ENCODE measurements around the gene ARID1A. TPM values are rescaled to one million over a fixed set of nuclear protein-coding genes. Genes with fewer than 3 reads are reported as not detected.
A peak's percentile ranks its signal among the peaks of the same experiment; 100 is the strongest.

Gene ARID1A
- total RNA-seq, 1 donor from 2014 or later, result 43.1 TPM

DNA sequence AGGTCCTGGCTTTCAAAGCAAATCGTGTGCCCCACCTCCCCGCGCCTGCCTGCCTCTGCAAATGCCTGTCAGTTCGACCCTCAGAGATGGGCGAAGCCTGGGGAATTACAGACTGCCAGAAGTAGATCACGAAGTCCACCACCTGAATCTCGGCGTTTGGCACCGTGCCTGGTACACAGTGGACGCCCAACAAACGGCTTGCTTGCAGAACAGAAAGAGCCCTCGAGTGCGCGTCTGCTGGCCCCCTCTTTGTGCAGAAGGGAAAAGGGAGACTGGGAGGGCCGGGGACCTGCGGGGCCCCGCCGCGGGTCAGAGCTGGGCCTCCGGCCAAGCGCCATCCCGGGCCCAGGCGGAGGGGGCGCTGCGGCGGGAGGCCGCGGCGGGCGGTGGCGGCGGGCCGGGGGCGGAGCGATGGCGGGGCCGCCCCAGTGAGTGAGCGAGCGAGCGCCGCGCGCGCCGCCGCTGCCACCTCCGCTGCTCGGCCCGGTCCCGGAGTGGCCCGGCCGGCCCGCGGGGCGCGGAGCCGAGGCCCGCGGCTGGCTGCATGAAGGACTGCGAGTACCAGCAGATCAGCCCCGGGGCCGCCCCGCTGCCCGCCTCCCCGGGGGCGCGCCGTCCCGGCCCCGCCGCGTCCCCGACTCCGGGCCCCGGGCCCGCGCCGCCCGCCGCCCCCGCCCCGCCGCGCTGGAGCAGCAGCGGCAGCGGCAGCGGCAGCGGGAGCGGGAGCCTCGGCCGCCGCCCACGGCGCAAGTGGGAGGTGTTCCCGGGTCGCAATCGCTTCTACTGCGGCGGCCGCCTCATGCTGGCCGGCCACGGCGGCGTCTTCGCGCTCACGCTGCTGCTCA is 130.7 kb downstream of the ARID1A start, which contains the start of gene ZDHHC18:
ZDHHC18 (plus strand) TSS at position 428 of the 845 bp plus-strand sequence; CDS start at position 545, 117 bp downstream.
- Mint-ChIP-seq H3K4me1 (peaks cover 25% of the 10 kb centered on the region), H3K4me3 (peak within 1 kb of the TSS; percentile 99), H3K27ac (peak within 1 kb of the TSS; percentile 98), H3K36me3 (peaks cover 2% of the 10 kb centered on the region), H3K9me3 (no peaks in the 10 kb centered on the region), H3K27me3 (ENCODE audit: insufficient read depth, low read depth) (peaks cover 14% of the 10 kb centered on the region)
- peak within 1 kb of the TSS; percentile 92 for H2AFZ ChIP-seq (replicated peaks)
- peaks cover 42% of the 10 kb centered on the region for H4K20me1 ChIP-seq (ENCODE audit: low read depth)
- TF ChIP-seq CTCF (IDR thresholded peaks at IDR 0.05) (peak; percentile 52), EZH2phosphoT487 (IDR thresholded peaks at IDR 0.05) (no peak), EZH2 (IDR thresholded peaks at IDR 0.05) (no peak)
- H3K36me3 ChIP-seq, result no peaks in the 10 kb centered on the region
- H3K27ac ChIP-seq, result no peak within 1 kb of the TSS
- H3K27me3 ChIP-seq, result no peaks in the 10 kb centered on the region
- H3F3A ChIP-seq (ENCODE audit: low read depth), result peaks cover 20% of the 10 kb centered on the region
- peak within 1 kb of the TSS; percentile 94 for H3K4me3 ChIP-seq
- peaks cover 30% of the 10 kb centered on the region for H3K4me1 ChIP-seq
- peak within 1 kb of the TSS; percentile 99 for H3K4me2 ChIP-seq
- H3K9ac ChIP-seq, result peak within 1 kb of the TSS; percentile 84
- no peaks in the 10 kb centered on the region for H3K9me3 ChIP-seq (ENCODE audit: low read depth)
- peaks cover 46% of the 10 kb centered on the region for H3K79me2 ChIP-seq (ENCODE audit: low read depth)
- peak; percentile 89 for DNase-seq (ENCODE audit: low spot score)

DNA sequence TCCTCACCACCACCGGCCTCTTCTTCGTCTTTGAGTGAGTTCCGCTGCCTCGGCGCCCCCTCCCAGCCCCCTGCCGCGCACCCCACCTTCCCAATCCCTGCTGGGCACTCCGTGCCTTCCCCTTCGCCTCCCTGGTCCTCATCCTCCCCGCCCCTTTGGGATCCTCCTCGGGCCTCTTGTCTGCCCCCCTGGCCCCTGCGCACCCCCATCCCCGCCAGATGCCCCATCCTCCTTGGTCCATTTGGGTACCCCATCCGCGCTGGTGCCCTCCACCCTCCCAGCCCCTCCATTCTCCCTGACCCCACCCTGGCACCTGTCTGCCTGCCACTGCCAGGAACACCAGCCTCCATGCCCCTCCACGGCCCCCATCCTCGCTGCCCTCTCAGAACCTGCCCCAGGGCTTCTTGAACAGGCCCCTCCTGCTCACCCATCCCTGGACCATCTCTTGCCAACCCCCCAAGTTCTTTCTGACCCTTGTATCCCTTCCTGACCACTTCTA is 131.3 kb downstream of the ARID1A start:
- H3K27ac ChIP-seq, result no peak overlapping the region
- no peaks in the 10 kb centered on the region for H3K9me3 ChIP-seq (ENCODE audit: low read depth)
- peak overlapping the region; percentile 94 for H3K4me3 ChIP-seq
- no peaks in the 10 kb centered on the region for H3K27me3 ChIP-seq
- peaks cover 51% of the 10 kb centered on the region for H3K79me2 ChIP-seq (ENCODE audit: low read depth)
- peak overlapping the region; percentile 31 for H3K27ac Mint-ChIP-seq
- H3K9ac ChIP-seq, result peak overlapping the region; percentile 84
- peaks cover 49% of the 10 kb centered on the region for H4K20me1 ChIP-seq (ENCODE audit: low read depth)
- no peak overlapping the region for H2AFZ ChIP-seq (replicated peaks)
- peak overlapping the region; percentile 99 for H3K4me2 ChIP-seq
- peak overlapping the region; percentile 92 for H3K4me3 Mint-ChIP-seq
- no peak for DNase-seq (ENCODE audit: low spot score)
- H3F3A ChIP-seq (ENCODE audit: low read depth), result peaks cover 20% of the 10 kb centered on the region
- no peak for TF ChIP-seq CTCF (IDR thresholded peaks at IDR 0.05)
- peaks cover 14% of the 10 kb centered on the region for H3K27me3 Mint-ChIP-seq (ENCODE audit: insufficient read depth, low read depth)
- H3K36me3 Mint-ChIP-seq, result peaks cover 6% of the 10 kb centered on the region
- H3K4me1 Mint-ChIP-seq, result peaks cover 25% of the 10 kb centered on the region
- no peaks in the 10 kb centered on the region for H3K36me3 ChIP-seq
- H3K4me1 ChIP-seq, result peaks cover 30% of the 10 kb centered on the region
- H3K9me3 Mint-ChIP-seq, result no peaks in the 10 kb centered on the region

DNA sequence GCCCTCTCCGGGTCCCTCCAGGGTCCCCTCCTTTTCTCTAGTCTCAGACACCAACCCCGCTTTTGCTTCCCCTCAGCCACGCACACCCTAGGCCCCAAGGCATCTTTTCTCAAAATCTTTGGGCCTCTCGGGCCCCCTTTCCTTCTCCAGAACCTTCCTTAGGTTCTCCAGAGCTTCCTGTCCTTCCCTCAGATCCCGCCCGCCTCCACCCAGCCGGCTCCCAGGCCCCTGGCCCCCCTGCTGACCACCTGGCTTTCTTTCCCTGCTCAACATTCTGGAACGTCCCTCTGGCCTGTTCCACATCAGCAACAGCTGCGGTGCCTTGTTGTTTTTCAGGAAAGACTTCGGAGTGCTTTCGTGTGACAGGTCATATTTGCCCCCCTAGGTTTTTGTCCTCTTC is 131.8 kb downstream of the ARID1A start:
- Histone ChIP-seq H3K9ac (peak overlapping the region; percentile 84), H4K20me1 (ENCODE audit: low read depth) (peaks cover 54% of the 10 kb centered on the region), H3K27ac (no peak overlapping the region), H3K4me1 (peaks cover 30% of the 10 kb centered on the region), H3K9me3 (ENCODE audit: low read depth) (no peaks in the 10 kb centered on the region), H3K4me3 (peak overlapping the region; percentile 94), H2AFZ (replicated peaks) (no peak overlapping the region), H3K36me3 (no peaks in the 10 kb centered on the region), H3K4me2 (peak overlapping the region; percentile 99), H3K79me2 (ENCODE audit: low read depth) (peaks cover 51% of the 10 kb centered on the region), H3K27me3 (no peaks in the 10 kb centered on the region), H3F3A (ENCODE audit: low read depth) (peaks cover 20% of the 10 kb centered on the region)
- Mint-ChIP-seq H3K4me3 (peak overlapping the region; percentile 92), H3K27me3 (ENCODE audit: insufficient read depth, low read depth) (peaks cover 14% of the 10 kb centered on the region), H3K27ac (peak overlapping the region; percentile 94), H3K4me1 (peaks cover 25% of the 10 kb centered on the region), H3K9me3 (no peaks in the 10 kb centered on the region), H3K36me3 (peaks cover 9% of the 10 kb centered on the region)
- TF ChIP-seq EZH2phosphoT487 (IDR thresholded peaks at IDR 0.05), result no peak
- peak; percentile 39 for DNase-seq (ENCODE audit: low spot score)

Data from neural progenitor cell (in vitro differentiated cells).